GM12864 (cell line): ENCODE data around the gene AMOT.
A peak's percentile ranks its signal among the peaks of the same experiment; 100 is the strongest.

Source experiments
- DNase-seq: peaks from one replicate; pipeline ENCODE4 v3.0.0-alpha.2; 2011; ENCODE audit warnings: low read depth
- H3K4me3 ChIP-seq: 2 replicates; pipeline ENCODE4 v1.5.1; 2011; ENCODE audit warnings: mild to moderate bottlenecking, low read depth, low read length, control low read depth
- CTCF ChIP-seq: IDR thresholded peaks from 2 replicates; pipeline ENCODE4 v1.5.1; 2011; ENCODE audit warnings: low read depth, mild to moderate bottlenecking, moderate library complexity, low read length, control low read depth, inconsistent platforms; ENCODE audit errors: missing control alignments

AMOT gene

GRCh38 chrX:112841820-112842157 lies 1.2 kb upstream of the AMOT start:
- DNase-seq, result no peak
- no peak for TF ChIP-seq CTCF
- H3K4me3 ChIP-seq, result no peak overlapping the region

- peak overlapping the region; percentile 66 for H3K4me3 ChIP-seq
- TF ChIP-seq CTCF, result no peak
- peak; percentile 34 for DNase-seq
Measured at GRCh38 chrX:112841114-112841819, 636 bp upstream of the AMOT start.

GRCh38 chrX:112839856-112840255 lies 775 bp downstream of the AMOT start:
- no peak for TF ChIP-seq CTCF
- no peak for DNase-seq
- no peak overlapping the region for H3K4me3 ChIP-seq

GRCh38 chrX:112837531-112837930 lies 3.1 kb downstream of the AMOT start:
- no peak overlapping the region for H3K4me3 ChIP-seq
- no peak for DNase-seq
- TF ChIP-seq CTCF, result no peak

GRCh38 chrX:112835019-112835418 lies 5.6 kb downstream of the AMOT start:
- no peak for TF ChIP-seq CTCF
- DNase-seq, result no peak
- no peak overlapping the region for H3K4me3 ChIP-seq

GRCh38 chrX:112834031-112834845 lies 6.4 kb downstream of the AMOT start:
- TF ChIP-seq CTCF, result no peak
- DNase-seq, result no peak
- H3K4me3 ChIP-seq, result no peak overlapping the region
